OCI-LY3 (cell line): ENCODE results near the gene CIB4.

Experiments
- H2AFZ ChIP-seq: fragments of 200-600, 300-600 bp; shearing (Covaris generic); 2 replicates; pipeline ENCODE4 v1.6.0; 2014; ENCODE audit warnings: antibody characterized with exemption, low read depth, low read length
- H3K27ac ChIP-seq: fragments of 200-600, 300-600 bp; sonication (generic); 2 replicates; pipeline ENCODE4 v1.5.1; 2014; ENCODE audit warnings: mild to moderate bottlenecking, low read length, moderate library complexity, mixed read lengths
- H3K27me3 ChIP-seq: fragments of 200-600, 300-600 bp; sonication (generic); 2 replicates; pipeline ENCODE4 v1.6.1; 2014; ENCODE audit warnings: low read depth, low read length, mixed read lengths
- H3K36me3 ChIP-seq: fragments of 200-600, 300-600 bp; sonication (generic); replicated peaks from 2 replicates; pipeline ENCODE3; 2014; ENCODE audit warnings: low read depth, low read length, mixed read lengths
- H3K4me1 ChIP-seq: fragments of 300-600, 200-600 bp; sonication (generic); 2 replicates; pipeline ENCODE4 v1.6.1; 2014; ENCODE audit warnings: low read length, mixed read lengths
- H3K4me2 ChIP-seq: fragments of 200-600, 300-600 bp; sonication (generic); 2 replicates; pipeline ENCODE4 v1.6.1; 2014; ENCODE audit warnings: low read length, mixed read lengths
- H3K4me3 ChIP-seq: fragments of 300-600, 200-600 bp; sonication (generic); 2 replicates; pipeline ENCODE4 v1.5.1; 2014; ENCODE audit warnings: antibody characterized with exemption, mild to moderate bottlenecking, low read length, moderate library complexity
- H3K79me2 ChIP-seq: fragments of 300-600, 200-600 bp; shearing (Covaris generic); 2 replicates; pipeline ENCODE4 v1.6.1; 2014; ENCODE audit warnings: mild to moderate bottlenecking, low read length, mixed read lengths
- H3K9ac ChIP-seq: fragments of 300-600, 200-600 bp; shearing (Covaris generic); 2 replicates; pipeline ENCODE4 v1.6.0; 2014; ENCODE audit warnings: mild to moderate bottlenecking, low read length, moderate library complexity
- H3K9me3 ChIP-seq: fragments of 200-600, 300-600 bp; shearing (Covaris generic); 2 replicates; pipeline ENCODE4 v1.6.1; 2014; ENCODE audit warnings: low read length, mixed read lengths; ENCODE audit not compliant: insufficient read depth
- H4K20me1 ChIP-seq: fragments of 200-600, 300-600 bp; sonication (generic); 2 replicates; pipeline ENCODE4 v1.6.1; 2016; ENCODE audit warnings: low read length, mixed read lengths; ENCODE audit not compliant: insufficient read depth
- EZH2phosphoT487 ChIP-seq: fragments of 200-600 bp; shearing (Covaris generic); IDR thresholded peaks from 2 replicates; pipeline ENCODE4 v1.6.1; 2018; ENCODE audit warnings: antibody characterized with exemption, mixed run types, low read depth
- TF ChIP-seq, protein P1 (sequence below): fragments of 200-600, 300-600 bp; sonication (generic); IDR thresholded peaks from 2 replicates; pipeline ENCODE4 v1.5.1; 2014; ENCODE audit warnings: antibody characterized with exemption, low read length, low read depth

The CIB4 gene

GRCh38 chr2:26534098-26534864 is 106.9 kb downstream of the CIB4 start:
- H3K27me3 ChIP-seq, result no peaks in the 10 kb centered on the region
- H3K36me3 ChIP-seq, result no peaks in the 10 kb centered on the region
- H2AFZ ChIP-seq, result no peak overlapping the region; the same call in 1 of the 2 replicates
- peak overlapping the region; percentile 44 for H3K27ac ChIP-seq
- no peaks in the 10 kb centered on the region for H3K9me3 ChIP-seq
- H3K9ac ChIP-seq, result no peak overlapping the region; the same call in 1 of the 2 replicates
- peaks cover 34% of the 10 kb centered on the region for H3K4me1 ChIP-seq
- no peak overlapping the region; the same call in 1 of the 2 replicates for H3K4me3 ChIP-seq
- TF ChIP-seq, protein P1, sequence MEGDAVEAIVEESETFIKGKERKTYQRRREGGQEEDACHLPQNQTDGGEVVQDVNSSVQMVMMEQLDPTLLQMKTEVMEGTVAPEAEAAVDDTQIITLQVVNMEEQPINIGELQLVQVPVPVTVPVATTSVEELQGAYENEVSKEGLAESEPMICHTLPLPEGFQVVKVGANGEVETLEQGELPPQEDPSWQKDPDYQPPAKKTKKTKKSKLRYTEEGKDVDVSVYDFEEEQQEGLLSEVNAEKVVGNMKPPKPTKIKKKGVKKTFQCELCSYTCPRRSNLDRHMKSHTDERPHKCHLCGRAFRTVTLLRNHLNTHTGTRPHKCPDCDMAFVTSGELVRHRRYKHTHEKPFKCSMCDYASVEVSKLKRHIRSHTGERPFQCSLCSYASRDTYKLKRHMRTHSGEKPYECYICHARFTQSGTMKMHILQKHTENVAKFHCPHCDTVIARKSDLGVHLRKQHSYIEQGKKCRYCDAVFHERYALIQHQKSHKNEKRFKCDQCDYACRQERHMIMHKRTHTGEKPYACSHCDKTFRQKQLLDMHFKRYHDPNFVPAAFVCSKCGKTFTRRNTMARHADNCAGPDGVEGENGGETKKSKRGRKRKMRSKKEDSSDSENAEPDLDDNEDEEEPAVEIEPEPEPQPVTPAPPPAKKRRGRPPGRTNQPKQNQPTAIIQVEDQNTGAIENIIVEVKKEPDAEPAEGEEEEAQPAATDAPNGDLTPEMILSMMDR, result no peak
- TF ChIP-seq EZH2phosphoT487, result no peak
- H4K20me1 ChIP-seq, result no peaks in the 10 kb centered on the region
- H3K4me2 ChIP-seq, result peak overlapping the region; percentile 60
- no peaks in the 10 kb centered on the region for H3K79me2 ChIP-seq

- Histone ChIP-seq H3K4me3 (no peak overlapping the region), H3K9ac (no peak overlapping the region), H4K20me1 (no peaks in the 10 kb centered on the region), H2AFZ (no peak overlapping the region), H3K27ac (no peak overlapping the region), H3K27me3 (no peaks in the 10 kb centered on the region), H3K36me3 (no peaks in the 10 kb centered on the region), H3K79me2 (no peaks in the 10 kb centered on the region), H3K9me3 (no peaks in the 10 kb centered on the region), H3K4me2 (peak overlapping the region; percentile 60; the same call in 1 of the 2 replicates), H3K4me1 (peaks cover 34% of the 10 kb centered on the region)
- TF ChIP-seq, protein P1, result no peak
- TF ChIP-seq EZH2phosphoT487, result no peak
Observed at GRCh38 chr2:26533661-26534060, 107.5 kb downstream of the CIB4 start.

- Histone ChIP-seq H3K9ac (no peak overlapping the region), H3K27ac (no peak overlapping the region), H3K4me1 (peaks cover 34% of the 10 kb centered on the region), H2AFZ (no peak overlapping the region), H3K9me3 (no peaks in the 10 kb centered on the region), H3K4me2 (no peak overlapping the region), H3K4me3 (no peak overlapping the region), H3K79me2 (no peaks in the 10 kb centered on the region), H3K36me3 (no peaks in the 10 kb centered on the region), H4K20me1 (no peaks in the 10 kb centered on the region), H3K27me3 (no peaks in the 10 kb centered on the region)
- no peak for TF ChIP-seq EZH2phosphoT487
- TF ChIP-seq, protein P1, result no peak
Observed at GRCh38 chr2:26532301-26533250, 108.6 kb downstream of the CIB4 start.
